HG02763 (cell line): ENCODE data around the gene DNM1.
"Not testable (repeated sequence)": the region's sequence is repeated elsewhere in the genome, so short reads cannot be mapped to it uniquely, and the experiment has no call there.

Experiments
- ATAC-seq: cut with Tn5 transposase; IDR thresholded peaks from one replicate; pipeline ENCODE4 v1.9.1; 2021; ENCODE audit warnings: mild to moderate bottlenecking, moderate library complexity; ENCODE audit not compliant: unreplicated experiment

The DNM1 gene

GRCh38 chr9:128222880-128223670 is 19.9 kb downstream of the DNM1 start:
- no peak for ATAC-seq

GRCh38 chr9:128224877-128225276 is 21.7 kb downstream of the DNM1 start:
- ATAC-seq: no peak

GRCh38 chr9:128225770-128226411 is 22.7 kb downstream of the DNM1 start:
- no peak for ATAC-seq

GRCh38 chr9:128226412-128226801 is 23.2 kb downstream of the DNM1 start:
- no peak for ATAC-seq

- not testable (repeated sequence) for ATAC-seq
Observed at GRCh38 chr9:128230897-128231296, 27.7 kb downstream of the DNM1 start.

- no peak for ATAC-seq
Observed at GRCh38 chr9:128231638-128232527, 28.7 kb downstream of the DNM1 start.

- no peak for ATAC-seq
Observed at GRCh38 chr9:128232528-128233428, 29.6 kb downstream of the DNM1 start.

GRCh38 chr9:128233817-128234406 is 30.7 kb downstream of the DNM1 start:
- no peak for ATAC-seq

GRCh38 chr9:128242124-128242523 is 38.9 kb downstream of the DNM1 start:
- no peak for ATAC-seq

- no peak for ATAC-seq
Observed at GRCh38 chr9:128242828-128243214, 39.6 kb downstream of the DNM1 start.

- no peak for ATAC-seq
Observed at GRCh38 chr9:128243215-128244018, 40.2 kb downstream of the DNM1 start.

- no peak for ATAC-seq
Observed at GRCh38 chr9:128244091-128244836, 41.1 kb downstream of the DNM1 start.

GRCh38 chr9:128244837-128245231 is 41.7 kb downstream of the DNM1 start:
- ATAC-seq: no peak

GRCh38 chr9:128245421-128246151 is 42.4 kb downstream of the DNM1 start:
- no peak for ATAC-seq

GRCh38 chr9:128246471-128246870 is 43.3 kb downstream of the DNM1 start:
- ATAC-seq: no peak

GRCh38 chr9:128247226-128247803 is 44.1 kb downstream of the DNM1 start:
- ATAC-seq: no peak

- no peak for ATAC-seq
Observed at GRCh38 chr9:128249558-128249907, 46.4 kb downstream of the DNM1 start.
